ENCODE data around the gene NAA15.
"Not testable (repeated sequence)": the region's sequence is repeated elsewhere in the genome, so short reads cannot be mapped to it uniquely, and the experiment has no call there.

NAA15 gene

GRCh38 chr4:139317635-139318034 is 16.3 kb downstream of the NAA15 start:
- no peak for TF ChIP-seq CTCF (conservative IDR thresholded peaks at IDR 0.05; ENCODE audit: control insufficient read depth, insufficient read depth, low read depth, low read length)

GRCh38 chr4:139319571-139319970 is 18.3 kb downstream of the NAA15 start:
- H3K4me3 ChIP-seq (ENCODE audit: control insufficient read depth, low read depth, low read length) = no peak overlapping the region
- TF ChIP-seq CTCF (conservative IDR thresholded peaks at IDR 0.05; ENCODE audit: control insufficient read depth, insufficient read depth, low read depth, low read length) = no peak
- DNase-seq (ENCODE audit: low read depth) = no peak

More at GRCh38 chr4:139317635-139318034, 16.3 kb downstream of the NAA15 start:
- no peak for DNase-seq (ENCODE audit: low read depth)
- H3K4me3 ChIP-seq (ENCODE audit: control insufficient read depth, low read depth, low read length) = no peak overlapping the region

- not testable (repeated sequence) for H3K4me3 ChIP-seq (ENCODE audit: control insufficient read depth, low read depth, low read length); DNase-seq (ENCODE audit: low read depth)
Observed at GRCh38 chr4:139322070-139322469, 20.8 kb downstream of the NAA15 start.

GRCh38 chr4:139322541-139322940 is 21.2 kb downstream of the NAA15 start:
- not testable (repeated sequence) for H3K4me3 ChIP-seq (ENCODE audit: control insufficient read depth, low read depth, low read length); DNase-seq (ENCODE audit: low read depth)

- TF ChIP-seq CTCF (conservative IDR thresholded peaks at IDR 0.05; ENCODE audit: control insufficient read depth, insufficient read depth, low read depth, low read length) = no peak
- H3K4me3 ChIP-seq (ENCODE audit: control insufficient read depth, low read depth, low read length) = no peak overlapping the region
- DNase-seq (ENCODE audit: low read depth) = no peak
Observed at GRCh38 chr4:139324620-139325019, 23.3 kb downstream of the NAA15 start.

GRCh38 chr4:139329665-139330200 is 28.4 kb downstream of the NAA15 start:
- H3K4me3 ChIP-seq (ENCODE audit: control insufficient read depth, low read depth, low read length) = no peak overlapping the region
- no peak for DNase-seq (ENCODE audit: low read depth)
- TF ChIP-seq CTCF (conservative IDR thresholded peaks at IDR 0.05; ENCODE audit: control insufficient read depth, insufficient read depth, low read depth, low read length) = no peak

- DNase-seq (ENCODE audit: low read depth) = no peak
- TF ChIP-seq CTCF (conservative IDR thresholded peaks at IDR 0.05; ENCODE audit: control insufficient read depth, insufficient read depth, low read depth, low read length) = no peak
- H3K4me3 ChIP-seq (ENCODE audit: control insufficient read depth, low read depth, low read length) = no peak overlapping the region
Observed at GRCh38 chr4:139330283-139330682, 29.0 kb downstream of the NAA15 start.

- DNase-seq (ENCODE audit: low read depth) = peak; percentile 21
- TF ChIP-seq CTCF (conservative IDR thresholded peaks at IDR 0.05; ENCODE audit: control insufficient read depth, insufficient read depth, low read depth, low read length) = no peak
- H3K4me3 ChIP-seq (ENCODE audit: control insufficient read depth, low read depth, low read length) = no peak overlapping the region
Observed at GRCh38 chr4:139331185-139331584, 29.9 kb downstream of the NAA15 start.
